Measurements from ENCODE around the gene CLEC12A. TPM values are rescaled to one million over a fixed set of nuclear protein-coding genes. Genes with fewer than 3 reads are reported as not detected.

The CLEC12A gene
- total and polyA plus RNA-seq, 10 donors = 5.4 to 59.5 (median 24.3) TPM

Other genes starting within 250 kb of the CLEC12A start
- gene CLECL1, start 238.3 kb upstream of the CLEC12A start, total RNA-seq = 10 to 100 TPM in 6 of 7 donors, 1 to 10 TPM in 1; 6.3 to 18.1 (median 13.2) TPM
- 100 to 1,000 TPM in 1 of 3 donors, 10 to 100 TPM in 2; 24.2 to 103 (median 40.4) TPM for gene CLECL1, start 238.3 kb upstream of the CLEC12A start, polyA plus RNA-seq
- gene CD69, start 210.5 kb upstream of the CLEC12A start, total RNA-seq = 100 to 1,000 TPM in 1 of 7 donors, 10 to 100 TPM in 6; 29.5 to 123 (median 65.6) TPM
- 10 to 100 TPM; 49.2 to 71.6 (median 55.1) TPM for gene CD69, start 210.5 kb upstream of the CLEC12A start, polyA plus RNA-seq
- 10 to 100 TPM in 4 of 7 donors, 1 to 10 TPM in 3; 7.9 to 22.6 (median 11.4) TPM for gene KLRF1, start 143.9 kb upstream of the CLEC12A start, total RNA-seq
- gene KLRF1, start 143.9 kb upstream of the CLEC12A start, polyA plus RNA-seq = 10 to 100 TPM in 1 of 3 donors, 1 to 10 TPM in 2; 8.4 to 10.2 (median 8.6) TPM
- 10 to 100 TPM; 38.2 to 60.2 (median 55.8) TPM for gene CLEC2B, start 102.1 kb upstream of the CLEC12A start, total RNA-seq
- gene CLEC2B, start 102.1 kb upstream of the CLEC12A start, polyA plus RNA-seq = 10 to 100 TPM; 20.4 to 35.2 (median 25.8) TPM
- gene KLRF2, start 89.9 kb upstream of the CLEC12A start, total RNA-seq = not detected
- under 1 TPM in 1 of 3 donors, not detected in 2; 0.17 TPM for gene KLRF2, start 89.9 kb upstream of the CLEC12A start, polyA plus RNA-seq
- gene CLEC2A, start 39.0 kb upstream of the CLEC12A start, total RNA-seq = not detected
- not detected for gene CLEC2A, start 39.0 kb upstream of the CLEC12A start, polyA plus RNA-seq
- 1 to 10 TPM; 2.0 to 7.7 (median 2.9) TPM for gene CLEC1B, start 27.7 kb downstream of the CLEC12A start, total RNA-seq
- 1 to 10 TPM in 1 of 3 donors, under 1 TPM in 2; 0.67 to 1.1 (median 0.67) TPM for gene CLEC1B, start 27.7 kb downstream of the CLEC12A start, polyA plus RNA-seq
- 10 to 100 TPM in 1 of 7 donors, 1 to 10 TPM in 6; 1.1 to 11.0 (median 1.6) TPM for gene CLEC12B, start 39.2 kb downstream of the CLEC12A start, total RNA-seq
- gene CLEC12B, start 39.2 kb downstream of the CLEC12A start, polyA plus RNA-seq = 1 to 10 TPM in 1 of 3 donors, under 1 TPM in 2; 0.20 to 1.9 (median 0.22) TPM
- gene CLEC9A, start 59.3 kb downstream of the CLEC12A start, total RNA-seq = 1 to 10 TPM in 4 of 7 donors, under 1 TPM in 3; 0.28 to 3.7 (median 1.3) TPM
- 1 to 10 TPM in 1 of 3 donors, under 1 TPM in 1, not detected in 1; 0.43 to 1.1 TPM for gene CLEC9A, start 59.3 kb downstream of the CLEC12A start, polyA plus RNA-seq
- gene CLEC1A, start 127.6 kb downstream of the CLEC12A start, total RNA-seq = 10 to 100 TPM in 1 of 7 donors, 1 to 10 TPM in 6; 6.0 to 12.4 (median 7.7) TPM
- 1 to 10 TPM; 1.5 to 4.2 (median 2.4) TPM for gene CLEC1A, start 127.6 kb downstream of the CLEC12A start, polyA plus RNA-seq
- 100 to 1,000 TPM in 1 of 7 donors, 10 to 100 TPM in 6; 37.4 to 111 (median 51.8) TPM for gene CLEC7A, start 158.8 kb downstream of the CLEC12A start, total RNA-seq
- gene CLEC7A, start 158.8 kb downstream of the CLEC12A start, polyA plus RNA-seq = 10 to 100 TPM in 2 of 3 donors, 1 to 10 TPM in 1; 7.7 to 20.4 (median 11.7) TPM
- 10 to 100 TPM in 1 of 7 donors, 1 to 10 TPM in 3, not detected in 3; 1.2 to 10.5 (median 1.3) TPM for gene OLR1, start 200.7 kb downstream of the CLEC12A start, total RNA-seq
- under 1 TPM; 0.09 to 0.22 (median 0.13) TPM for gene OLR1, start 200.7 kb downstream of the CLEC12A start, polyA plus RNA-seq
- gene TMEM52B, start 207.6 kb downstream of the CLEC12A start, total RNA-seq = under 1 TPM in 2 of 7 donors, not detected in 5; 0.19 to 0.40 TPM
- gene TMEM52B, start 207.6 kb downstream of the CLEC12A start, polyA plus RNA-seq = under 1 TPM in 1 of 3 donors, not detected in 2; 0.06 TPM
- gene GABARAPL1, start 241.5 kb downstream of the CLEC12A start, total RNA-seq = 10 to 100 TPM; 29.8 to 79.7 (median 53.4) TPM
- 10 to 100 TPM in 2 of 3 donors, 1 to 10 TPM in 1; 10.0 to 22.5 (median 13.5) TPM for gene GABARAPL1, start 241.5 kb downstream of the CLEC12A start, polyA plus RNA-seq